Vagina (tissue), 2 donors: ENCODE measurements around the gene LRRC8E.

ENCODE experiments used
- CTCF ChIP-seq, 3 experiments: fragments of 450-650 bp in 2 of 3; fragments of 200-600 bp in 1 of 3; sonication (generic) in 1 of 3; IDR thresholded peaks; one replicate each; pipeline ENCODE4 v1.5.1; 2017 to 2019; ENCODE audit warnings: antibody characterized with exemption in 3 of 3, mild to moderate bottlenecking in 2 of 3, moderate library complexity in 2 of 3
- POLR2A ChIP-seq, 2 donors: fragments of 450-650 bp; IDR thresholded peaks; one replicate each; pipeline ENCODE4 v1.6.1; 2017; ENCODE audit warnings: antibody characterized with exemption in 2 of 2, mild to moderate bottlenecking in 2 of 2, moderate library complexity in 2 of 2
- POLR2AphosphoS5 ChIP-seq, 2 donors: sonication (generic); formaldehyde crosslinking; IDR thresholded peaks; one replicate each; pipeline ENCODE4 v1.9.0; 2017; ENCODE audit warnings: antibody characterized with exemption in 2 of 2, mild to moderate bottlenecking in 2 of 2, low read depth in 1 of 2; ENCODE audit not compliant: insufficient read depth in 1 of 2

GRCh38 chr19:7902796-7903243 lies 14.5 kb downstream of the LRRC8E start:
- TF ChIP-seq CTCF (IDR thresholded peaks at IDR 0.05) = no peak
- TF ChIP-seq POLR2A (IDR thresholded peaks at IDR 0.05) = no peak
- TF ChIP-seq POLR2AphosphoS5 (IDR thresholded peaks at IDR 0.05; ENCODE audit: insufficient read depth in 1 of 2, low read depth in 1 of 2) = no peak
